ENCODE results near the gene ALX3.

DNA sequence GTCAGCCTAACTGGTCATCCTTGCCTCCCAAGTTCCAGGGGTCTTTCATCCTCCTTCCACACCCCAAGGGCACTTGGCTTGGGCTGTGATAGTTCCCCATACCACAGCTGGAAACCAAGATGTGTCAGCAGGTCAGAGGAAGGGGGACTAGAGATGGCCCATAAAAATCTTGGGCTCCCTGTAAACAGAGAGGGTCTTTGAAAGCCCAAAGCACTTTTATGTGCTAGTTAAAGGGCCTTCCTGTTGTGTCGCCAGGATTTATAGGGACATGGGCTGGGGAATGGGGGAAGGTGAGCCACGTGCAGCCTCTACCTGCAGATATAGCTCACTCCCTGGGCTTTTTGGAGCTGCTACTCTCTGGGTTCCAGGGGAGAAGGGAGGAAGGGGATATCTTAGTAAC is 29.9 kb upstream of the ALX3 start:
- TF ChIP-seq GATA2 (IDR thresholded peaks at IDR 0.05; ENCODE audit: low read depth, low read length): no peak
- TF ChIP-seq GATA3 (IDR thresholded peaks at IDR 0.05; ENCODE audit: low read depth, low read length): no peak

All from SH-SY5Y (cell line).